Stimulated activated CD4-positive, alpha-beta T cell treated with anti-CD3 and anti-CD28 coated beads, Interleukin-1b, Interleukin-23, amount 100 ng/mL, for 1 hour (primary cell): Measurements from ENCODE around the gene GTF2IRD1.
A peak's percentile ranks its signal among the peaks of the same experiment; 100 is the strongest.
"Not testable (repeated sequence)": the region's sequence is repeated elsewhere in the genome, so short reads cannot be mapped to it uniquely, and the experiment has no call there.

Source experiments
- DNase-seq, 2 donors: peaks; one replicate each; pipeline ENCODE4 v3.0.0-alpha.2; 2020; ENCODE audit warnings: low read depth in 2 of 2

GTF2IRD1 gene

DNA sequence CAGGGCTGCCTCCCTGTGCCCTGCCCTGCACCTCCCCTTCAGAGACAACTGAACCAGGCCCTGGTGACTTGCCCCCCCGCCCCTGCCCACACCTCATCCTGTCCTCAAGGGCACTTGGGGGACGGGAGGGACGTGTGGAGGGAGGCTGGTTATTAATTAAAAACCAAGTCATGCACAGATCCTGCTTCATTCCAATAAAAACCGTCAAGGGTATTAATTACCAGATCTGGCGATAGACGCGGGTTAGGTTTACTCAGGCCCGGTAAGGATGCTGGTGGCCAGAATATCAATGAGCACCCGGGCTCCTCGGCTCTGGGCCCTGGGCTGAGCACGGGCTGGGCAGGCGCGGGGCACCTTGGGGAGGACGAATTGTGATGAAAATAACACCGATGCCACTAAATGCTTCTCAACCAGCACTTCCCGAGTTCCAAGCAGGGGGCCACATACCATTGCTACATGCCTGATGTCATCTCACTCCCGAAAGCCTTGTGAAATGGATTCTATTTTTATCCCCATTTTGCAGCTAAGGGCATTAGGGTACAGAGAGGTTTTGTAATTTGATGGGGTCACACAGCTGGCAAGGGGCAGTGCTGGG is 24.5 kb upstream of the GTF2IRD1 start:
- DNase-seq: no peak

GRCh38 chr7:74430409-74430808 is 23.3 kb upstream of the GTF2IRD1 start:
- not testable (repeated sequence) for DNase-seq

DNA sequence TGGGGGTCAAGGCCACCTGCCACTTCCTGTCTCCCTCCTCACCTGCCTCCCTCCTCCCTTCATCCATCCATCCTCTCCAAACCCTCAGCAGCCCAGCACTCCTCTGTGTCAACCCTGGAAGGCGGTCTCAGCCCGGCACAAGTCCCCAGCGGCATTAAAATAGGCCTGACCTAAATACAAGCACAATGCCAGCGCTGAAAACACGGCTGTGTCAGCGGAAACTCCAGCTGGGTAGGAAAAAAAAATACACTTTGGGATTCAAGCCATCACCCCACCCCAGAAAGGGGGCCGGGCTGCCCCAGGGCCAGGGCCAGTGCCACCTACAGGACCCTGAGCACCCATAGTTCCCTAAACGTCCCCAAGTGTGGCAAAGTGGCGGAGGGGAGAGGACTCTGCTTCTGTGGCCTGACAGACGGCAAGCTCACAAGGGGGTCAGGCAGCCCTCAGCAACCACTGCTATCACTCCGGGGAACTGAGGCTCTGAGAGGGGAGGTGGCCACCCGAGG is 22.7 kb upstream of the GTF2IRD1 start:
- DNase-seq: no peak

- DNase-seq: not testable (repeated sequence)
These were observed 16.5 kb upstream of the GTF2IRD1 start for GRCh38 chr7:74437291-74437571.

- DNase-seq: no peak
These were observed 15.4 kb upstream of the GTF2IRD1 start for GRCh38 chr7:74438327-74438726.

- no peak for DNase-seq
These were observed 14.2 kb upstream of the GTF2IRD1 start for GRCh38 chr7:74439541-74439940.

DNA sequence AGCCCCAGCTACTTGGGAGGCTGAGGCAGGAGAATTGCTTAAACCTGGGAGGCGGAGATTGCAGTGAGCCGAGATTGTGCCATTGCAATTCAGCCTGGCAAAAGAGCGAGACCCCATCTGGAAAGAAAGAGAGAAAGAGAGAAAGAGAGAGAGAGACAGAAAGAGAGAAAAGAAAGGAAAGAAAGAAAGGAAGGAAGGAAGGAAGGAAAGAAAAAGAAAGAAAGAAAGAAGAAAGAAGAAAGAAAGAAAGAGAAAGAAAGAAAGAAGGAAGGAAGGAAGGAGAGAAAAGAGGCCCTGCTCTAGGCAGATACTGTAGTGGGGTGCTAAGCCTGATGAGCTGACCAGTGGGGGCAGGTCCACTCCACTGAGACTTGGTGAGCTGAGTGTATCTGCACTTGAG is 13.6 kb upstream of the GTF2IRD1 start:
- DNase-seq: not testable (repeated sequence)

DNA sequence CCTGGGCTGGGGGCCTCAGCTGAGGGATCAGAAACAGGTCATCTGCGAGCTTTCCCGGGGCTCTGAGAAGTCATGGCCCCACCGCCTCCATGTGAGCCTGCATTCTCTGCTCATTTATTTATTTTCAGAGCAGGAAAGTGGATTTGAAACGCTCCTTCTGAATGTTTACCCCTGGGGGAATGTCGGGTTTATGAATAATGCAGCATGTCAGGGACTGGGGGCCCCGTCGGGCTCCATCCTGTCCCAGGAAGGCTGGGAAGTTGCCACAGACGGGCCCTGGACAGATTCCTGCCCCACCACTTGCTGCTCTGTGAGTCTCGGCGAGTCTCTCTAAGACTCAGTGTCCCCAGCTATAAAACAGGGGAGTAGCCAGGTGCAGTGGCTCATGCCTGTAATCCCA is 11.9 kb upstream of the GTF2IRD1 start:
- DNase-seq: no peak

DNA sequence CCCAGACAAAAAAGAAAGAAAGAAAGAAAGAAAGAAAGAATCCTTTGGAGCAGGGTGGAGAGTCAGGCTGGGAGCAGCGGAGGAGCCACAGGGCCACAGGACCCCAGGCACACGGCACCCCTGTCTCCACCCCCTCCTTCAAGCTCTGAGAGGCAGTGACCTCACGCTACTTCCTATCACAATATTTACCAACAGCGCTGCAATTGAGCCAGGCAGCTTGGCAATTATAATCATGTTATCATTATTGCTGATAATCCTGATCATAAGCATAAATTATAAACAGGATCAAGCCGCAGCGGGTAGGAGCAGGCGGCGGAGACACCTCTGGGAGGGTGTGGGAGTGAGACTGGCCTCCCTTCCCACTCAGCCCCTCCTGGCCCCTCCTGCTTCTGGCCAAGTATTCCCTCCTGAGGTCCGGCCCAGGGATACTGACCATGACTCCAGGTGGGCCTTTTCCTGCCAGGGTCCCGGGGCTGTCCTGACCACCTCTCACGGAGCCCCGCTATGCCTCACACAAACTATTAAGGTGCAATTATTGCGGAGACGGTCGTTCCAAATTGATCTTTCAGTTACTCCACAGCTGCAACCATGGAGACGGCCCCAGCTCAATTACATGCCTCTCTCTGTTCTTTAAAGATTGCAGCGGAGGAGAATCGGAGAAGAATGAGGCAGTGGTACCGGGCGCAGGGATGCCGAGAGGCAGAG is 10.0 kb upstream of the GTF2IRD1 start:
- DNase-seq: no peak

- no peak for DNase-seq
These were observed 4.6 kb upstream of the GTF2IRD1 start for GRCh38 chr7:74449144-74449543.

DNA sequence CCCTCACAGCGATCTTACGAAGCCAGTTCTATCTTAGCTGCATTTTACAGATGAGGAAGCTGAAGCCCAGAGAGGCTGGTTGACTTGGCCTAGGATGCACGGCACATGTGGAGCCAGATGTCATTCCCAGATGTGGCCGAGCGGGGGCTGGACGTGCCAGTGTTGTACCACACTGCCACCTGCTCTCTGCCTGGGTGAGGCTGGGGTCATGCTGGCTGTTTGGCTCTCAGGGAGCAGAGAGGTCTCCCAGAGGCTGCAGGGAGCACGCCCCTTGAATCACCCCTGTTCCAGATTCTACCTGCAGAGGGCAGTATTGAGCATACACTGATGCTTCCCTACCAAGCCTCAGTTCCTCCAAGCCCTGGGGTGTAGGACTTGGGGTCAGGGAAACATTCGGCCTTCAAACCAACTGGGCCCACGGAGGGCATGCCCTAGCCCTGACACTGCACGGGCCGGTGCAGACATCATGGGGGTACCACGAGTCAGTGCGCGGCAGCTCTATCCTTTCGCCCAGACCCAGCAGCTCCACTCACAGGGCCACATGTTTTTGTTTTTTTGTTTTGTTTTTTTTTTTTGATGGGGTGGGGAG is 3.8 kb upstream of the GTF2IRD1 start:
- peak; percentile 27 to 51 for DNase-seq

DNA sequence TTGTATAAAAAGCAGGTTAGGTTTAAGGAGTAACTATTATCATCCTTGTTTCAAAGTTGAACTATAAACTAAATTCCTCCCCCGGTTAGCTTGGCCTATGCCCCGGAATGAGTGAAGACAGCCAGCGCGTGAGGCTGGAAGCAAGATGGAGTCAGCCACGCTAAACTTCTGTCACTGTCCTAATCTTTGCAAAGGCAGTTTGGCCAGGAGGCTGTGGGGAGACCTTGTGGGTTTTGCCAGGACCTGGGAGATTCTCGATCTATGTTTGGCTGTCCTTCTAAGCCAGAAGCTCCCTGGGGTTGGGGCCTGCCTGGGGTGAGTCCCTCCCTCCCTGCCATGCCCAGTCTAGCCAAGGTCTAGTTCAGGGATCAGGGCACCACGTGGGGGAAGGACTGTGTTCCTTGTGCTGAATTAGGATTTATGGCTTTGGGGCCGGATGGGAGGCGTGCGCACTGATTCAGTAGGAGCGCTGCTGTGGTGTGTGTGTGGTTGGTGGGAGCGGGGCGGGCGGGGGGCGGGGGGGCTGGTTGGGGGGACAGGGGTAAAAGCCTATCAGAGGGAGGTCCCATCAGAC is 871 bp upstream of the GTF2IRD1 start:
- no peak for DNase-seq

DNA sequence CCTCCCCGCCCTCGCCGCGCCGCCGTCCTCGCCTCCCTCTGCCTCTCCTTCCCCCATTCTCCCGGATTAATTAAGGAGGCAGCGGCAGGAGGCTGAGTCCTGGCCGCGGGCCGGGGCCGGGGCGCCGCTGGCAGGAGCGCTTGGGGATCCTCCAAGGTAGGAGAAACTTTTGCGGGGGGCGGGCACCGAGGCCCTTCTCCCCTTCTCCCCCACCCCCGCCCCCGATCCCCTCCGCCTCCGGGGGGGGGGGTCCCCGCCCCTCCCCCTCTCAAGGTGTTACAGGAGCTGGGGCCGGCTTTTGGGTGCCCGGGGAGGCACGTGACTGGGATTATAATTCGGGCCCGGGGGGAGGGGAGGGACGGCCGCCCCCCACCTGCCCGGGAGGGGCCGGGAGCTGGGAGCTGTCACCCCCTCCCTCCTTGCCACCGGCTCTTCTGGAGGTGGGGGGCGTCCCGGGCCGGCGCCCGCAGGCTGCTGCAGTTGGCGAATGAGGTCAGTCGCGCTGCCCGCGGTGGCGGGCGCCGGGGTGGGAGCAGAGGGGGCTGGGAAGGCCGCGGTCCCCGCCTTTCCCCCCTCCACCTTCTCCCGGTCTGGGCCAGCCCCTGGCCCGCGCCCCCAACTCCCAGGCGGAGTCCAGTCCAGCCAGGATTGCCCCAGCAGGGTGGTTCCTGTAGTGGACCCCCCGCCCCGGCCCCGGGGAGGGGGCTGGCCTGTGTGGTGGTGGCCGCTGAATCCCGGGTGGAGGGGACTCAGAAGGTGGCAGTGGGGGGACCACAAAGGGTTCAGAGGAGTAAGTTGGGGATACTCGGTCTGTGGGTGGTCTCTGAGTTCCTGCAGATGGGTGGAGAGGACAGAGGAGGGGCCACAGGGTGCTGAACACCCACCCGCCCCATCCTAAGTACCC is 567 bp downstream of the GTF2IRD1 start:
- no peak for DNase-seq

DNA sequence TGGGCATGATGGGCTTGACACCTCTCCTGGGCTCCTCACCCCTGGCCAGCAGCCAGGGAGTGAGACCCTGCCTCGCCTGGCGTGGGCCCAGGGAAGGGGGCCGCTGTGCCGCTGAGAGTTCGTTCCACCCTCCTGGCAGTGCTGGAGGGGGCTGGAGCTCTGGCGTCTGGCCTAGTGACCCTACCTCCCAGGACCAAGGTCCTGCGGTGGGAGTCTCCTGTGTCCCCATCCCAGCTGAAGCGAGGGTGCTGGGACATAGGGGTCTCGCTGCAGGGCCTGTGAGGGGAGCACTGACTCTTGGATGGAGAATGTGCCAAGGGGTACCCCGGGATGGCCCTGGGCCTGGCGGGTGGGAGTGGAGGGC is 1.2 kb downstream of the GTF2IRD1 start:
- no peak for DNase-seq

DNA sequence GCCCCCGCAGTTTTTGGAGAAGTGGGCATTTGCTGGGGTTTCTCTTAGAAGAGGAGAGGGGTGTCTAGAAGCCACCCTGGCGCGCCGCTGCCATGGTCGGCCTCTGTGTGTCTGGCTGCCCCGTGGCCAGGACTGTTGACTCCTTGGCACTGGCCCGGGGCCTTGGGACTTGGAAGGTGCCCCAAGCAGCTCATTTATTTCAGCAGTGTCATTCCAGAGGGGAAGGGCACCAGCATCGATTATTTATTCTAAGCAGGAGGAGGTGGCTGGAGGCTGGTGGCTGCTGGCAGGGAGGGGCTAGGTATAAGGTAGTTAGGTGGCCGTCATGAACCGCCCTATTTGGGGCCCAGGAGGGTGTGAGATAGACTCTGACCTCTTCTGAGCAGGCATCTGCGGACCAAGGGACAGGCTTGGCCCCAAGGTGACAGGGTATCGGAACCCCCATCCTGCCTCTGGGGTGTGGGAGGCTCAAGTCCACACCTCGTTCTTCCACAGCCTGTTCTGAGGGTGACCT is 1.6 kb downstream of the GTF2IRD1 start:
- DNase-seq: no peak

DNA sequence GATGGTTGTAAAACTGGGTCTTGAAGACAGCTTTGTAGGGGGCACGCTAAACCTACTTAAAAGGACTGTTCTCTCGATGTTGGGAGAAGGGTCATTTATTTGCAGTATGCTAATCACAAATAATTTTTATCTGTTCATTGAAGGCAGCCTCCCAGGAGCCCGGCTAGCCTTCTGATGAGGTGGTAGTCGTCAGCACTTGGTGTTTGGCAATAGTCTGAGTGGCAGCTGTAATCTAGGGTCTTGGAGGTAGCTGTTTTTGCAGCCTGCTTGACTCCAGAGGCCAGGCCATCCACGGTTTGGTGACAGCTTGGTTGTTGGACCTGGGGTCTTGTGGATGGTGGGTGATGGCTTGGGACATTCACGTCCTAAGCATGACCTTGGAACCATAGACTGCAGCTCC is 2.2 kb downstream of the GTF2IRD1 start:
- DNase-seq: no peak

- DNase-seq: no peak
These were observed 3.3 kb downstream of the GTF2IRD1 start for GRCh38 chr7:74457007-74457406.

GRCh38 chr7:74461970-74462706 is 8.4 kb downstream of the GTF2IRD1 start:
- no peak for DNase-seq

DNA sequence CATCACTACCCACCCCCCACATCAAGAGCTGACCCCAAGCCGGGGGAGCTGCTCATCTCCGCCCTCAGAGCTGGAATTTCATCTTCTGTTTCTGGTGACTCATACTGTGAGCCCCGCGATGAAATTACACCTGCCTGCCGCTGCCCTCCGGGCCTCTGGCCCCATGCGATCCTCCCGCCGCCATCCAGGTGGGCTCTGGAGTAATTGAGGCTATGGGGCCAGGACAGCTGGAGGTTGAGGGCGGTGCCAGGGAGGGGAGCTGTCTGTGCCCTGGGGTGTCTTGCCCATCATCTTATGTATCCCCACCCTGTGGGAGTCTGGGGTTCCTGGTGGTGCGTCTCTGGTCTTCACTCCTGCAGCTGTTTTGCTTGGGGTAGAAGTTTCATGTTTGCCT is 9.0 kb downstream of the GTF2IRD1 start:
- DNase-seq: no peak

- DNase-seq: no peak
These were observed 11.5 kb downstream of the GTF2IRD1 start for GRCh38 chr7:74464931-74465886.
